NB4 (cell line): ENCODE data around the gene RGS6.

Experiments used
- DNase-seq: peaks from one replicate; pipeline ENCODE4 v3.0.0; 2010; ENCODE audit warnings: low read depth
- H3K4me3 ChIP-seq: one replicate; pipeline ENCODE4 v1.5.1; 2011; ENCODE audit warnings: mild to moderate bottlenecking, low read depth, low read length, moderate library complexity
- MYC ChIP-seq: IDR thresholded peaks from 2 replicates; pipeline ENCODE4 v1.6.1; 2011; ENCODE audit warnings: low read depth, low read length
- POLR2A ChIP-seq: IDR thresholded peaks from 2 replicates; pipeline ENCODE4 v1.6.1; 2011; ENCODE audit warnings: mild to moderate bottlenecking; ENCODE audit not compliant: insufficient read length; ENCODE audit errors: extremely low read depth
- TF ChIP-seq, protein P1 (sequence below): IDR thresholded peaks from one replicate; pipeline ENCODE4 v1.5.1; 2012; ENCODE audit warnings: low read depth, low read length
- TF ChIP-seq, protein P2 (sequence below): IDR thresholded peaks from 2 replicates; pipeline ENCODE4 v1.6.1; 2011; ENCODE audit warnings: low read depth, low read length

Gene RGS6

GRCh38 chr14:72010474-72010873 is 78.2 kb downstream of the RGS6 start:
- no peak overlapping the region for H3K4me3 ChIP-seq
- no peak for DNase-seq
- TF ChIP-seq MYC, result no peak

GRCh38 chr14:72013721-72014345 is 81.6 kb downstream of the RGS6 start:
- no peak for DNase-seq
- no peak overlapping the region for H3K4me3 ChIP-seq
- TF ChIP-seq, protein P1, sequence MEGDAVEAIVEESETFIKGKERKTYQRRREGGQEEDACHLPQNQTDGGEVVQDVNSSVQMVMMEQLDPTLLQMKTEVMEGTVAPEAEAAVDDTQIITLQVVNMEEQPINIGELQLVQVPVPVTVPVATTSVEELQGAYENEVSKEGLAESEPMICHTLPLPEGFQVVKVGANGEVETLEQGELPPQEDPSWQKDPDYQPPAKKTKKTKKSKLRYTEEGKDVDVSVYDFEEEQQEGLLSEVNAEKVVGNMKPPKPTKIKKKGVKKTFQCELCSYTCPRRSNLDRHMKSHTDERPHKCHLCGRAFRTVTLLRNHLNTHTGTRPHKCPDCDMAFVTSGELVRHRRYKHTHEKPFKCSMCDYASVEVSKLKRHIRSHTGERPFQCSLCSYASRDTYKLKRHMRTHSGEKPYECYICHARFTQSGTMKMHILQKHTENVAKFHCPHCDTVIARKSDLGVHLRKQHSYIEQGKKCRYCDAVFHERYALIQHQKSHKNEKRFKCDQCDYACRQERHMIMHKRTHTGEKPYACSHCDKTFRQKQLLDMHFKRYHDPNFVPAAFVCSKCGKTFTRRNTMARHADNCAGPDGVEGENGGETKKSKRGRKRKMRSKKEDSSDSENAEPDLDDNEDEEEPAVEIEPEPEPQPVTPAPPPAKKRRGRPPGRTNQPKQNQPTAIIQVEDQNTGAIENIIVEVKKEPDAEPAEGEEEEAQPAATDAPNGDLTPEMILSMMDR, result no peak
- TF ChIP-seq, protein P2, sequence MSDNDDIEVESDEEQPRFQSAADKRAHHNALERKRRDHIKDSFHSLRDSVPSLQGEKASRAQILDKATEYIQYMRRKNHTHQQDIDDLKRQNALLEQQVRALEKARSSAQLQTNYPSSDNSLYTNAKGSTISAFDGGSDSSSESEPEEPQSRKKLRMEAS, result no peak
- TF ChIP-seq MYC (no peak), POLR2A (no peak)

- H3K4me3 ChIP-seq, result no peak overlapping the region
- TF ChIP-seq, protein P1, result no peak
- TF ChIP-seq, protein P2, result no peak
- no peak for TF ChIP-seq MYC
- no peak for DNase-seq
These were observed 82.3 kb downstream of the RGS6 start for GRCh38 chr14:72014486-72014885.

DNA sequence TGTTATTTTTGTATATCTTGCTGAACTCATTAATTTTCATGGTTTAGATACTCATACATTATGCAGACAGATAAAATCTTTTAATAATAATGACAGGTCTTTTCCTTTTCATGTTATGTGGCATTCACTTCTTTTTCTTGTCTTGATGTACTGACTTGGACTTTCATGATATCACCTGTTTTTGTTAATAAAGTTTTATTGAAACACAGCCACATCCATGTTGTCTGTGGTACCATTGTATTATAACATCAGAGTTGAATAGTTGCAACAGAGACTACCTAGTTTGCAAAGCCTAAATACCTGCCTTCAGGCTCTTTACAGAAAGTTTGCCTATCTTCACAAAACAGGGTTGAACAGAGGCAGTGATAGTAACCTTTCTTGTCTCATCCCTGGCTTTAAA is 85.1 kb downstream of the RGS6 start:
- no peak overlapping the region for H3K4me3 ChIP-seq
- TF ChIP-seq, protein P2, result no peak
- no peak for TF ChIP-seq POLR2A
- TF ChIP-seq MYC, result no peak
- TF ChIP-seq, protein P1, result no peak
- no peak for DNase-seq

DNA sequence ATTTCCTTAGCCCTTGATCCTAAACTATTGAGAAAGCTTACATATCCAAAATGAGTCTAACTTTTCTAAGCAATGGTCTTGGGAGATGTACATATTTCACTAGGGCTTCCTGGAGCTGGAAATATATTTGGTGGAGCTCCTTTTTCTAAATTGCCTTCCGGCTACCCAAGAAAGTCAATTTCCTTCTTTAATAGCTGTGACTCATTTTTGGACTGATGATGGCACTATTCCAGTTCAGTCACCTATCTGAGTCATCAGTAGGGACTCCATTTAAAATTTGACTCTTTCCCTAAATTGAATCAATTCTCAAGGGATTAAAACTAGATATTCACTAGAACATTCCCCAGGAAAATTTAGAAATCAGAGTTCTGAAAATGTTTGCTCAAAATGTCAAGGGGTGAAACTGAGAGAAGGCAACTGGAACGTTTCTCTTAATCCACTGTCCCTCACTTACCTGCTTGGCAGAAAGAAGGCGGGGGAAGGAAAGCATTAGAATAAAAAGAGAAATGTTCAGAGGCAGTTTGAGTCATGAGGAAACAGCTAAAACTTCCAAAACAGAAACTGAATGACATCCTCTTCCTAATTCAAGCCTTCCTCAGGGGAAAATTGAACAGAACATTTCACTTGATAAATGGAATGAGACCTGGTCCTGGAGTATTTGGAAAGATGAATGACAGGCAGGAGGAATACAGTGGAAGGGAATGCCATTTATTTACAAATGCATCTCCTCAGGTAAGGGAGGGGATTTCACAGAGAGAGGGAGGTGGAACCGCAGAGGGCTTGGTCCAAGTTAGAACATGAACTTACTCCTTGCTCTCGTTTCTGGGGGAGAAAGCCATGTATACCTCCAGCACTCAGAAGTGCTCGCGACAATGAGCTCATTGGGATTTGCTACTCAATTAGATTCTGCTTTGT is 91.2 kb downstream of the RGS6 start:
- H3K4me3 ChIP-seq, result no peak overlapping the region
- no peak for DNase-seq
- TF ChIP-seq, protein P2, result no peak
- no peak for TF ChIP-seq POLR2A
- TF ChIP-seq MYC, result no peak
- TF ChIP-seq, protein P1, result no peak

- H3K4me3 ChIP-seq, result no peak overlapping the region
- TF ChIP-seq, protein P1, result peak; percentile 71
- TF ChIP-seq MYC, result no peak
- DNase-seq, result peak; percentile 58
These were observed 91.8 kb downstream of the RGS6 start for GRCh38 chr14:72024043-72024407.
